ENCODE results near the gene DAB1. TPM values are rescaled to one million over a fixed set of nuclear protein-coding genes. Genes with fewer than 3 reads are reported as not detected.

The DAB1 gene
- polyA plus RNA-seq, 1 donor from 2014 or later = 11.4 TPM

DNA sequence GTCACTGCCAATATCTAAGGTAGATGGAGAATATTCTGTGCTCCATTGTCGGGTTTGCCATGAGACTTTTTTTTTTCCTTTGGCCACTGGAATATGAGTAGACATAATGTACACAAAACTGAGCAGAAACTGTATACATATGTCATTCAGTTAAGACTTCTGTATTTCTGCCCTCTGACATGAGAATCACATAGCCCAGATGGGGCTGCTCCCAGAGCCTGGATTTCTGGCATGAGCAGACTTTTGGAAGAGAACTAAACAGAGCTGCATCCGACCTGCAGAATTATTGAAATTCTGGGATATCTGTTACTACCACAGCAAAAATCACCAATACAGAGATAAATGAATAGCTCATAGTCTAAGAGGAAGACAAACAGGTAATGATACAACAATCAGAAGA, 62.3 kb downstream of the DAB1 start:
- Histone ChIP-seq H4K20me1 (ENCODE audit: insufficient read depth) (no peaks in the 10 kb centered on the region), H3K27me3 (ENCODE audit: insufficient read depth, low read depth, low read length) (no peaks in the 10 kb centered on the region), H3K4me2 (ENCODE audit: low read length) (no peak overlapping the region), H2AFZ (ENCODE audit: low read depth, low read length) (no peak overlapping the region), H3K4me3 (ENCODE audit: low read length) (no peak overlapping the region), H3K36me3 (ENCODE audit: insufficient read depth, low read length) (no peaks in the 10 kb centered on the region), H3K9me2 (ENCODE audit: insufficient read depth, low read length) (no peaks in the 10 kb centered on the region), H3K79me2 (replicated peaks; ENCODE audit: insufficient read depth, low read length) (peaks cover 5% of the 10 kb centered on the region), H3K9ac (ENCODE audit: low read length) (no peak overlapping the region), H3K9me3 (ENCODE audit: low read length) (no peaks in the 10 kb centered on the region), H3F3A (ENCODE audit: insufficient read depth, low read length, poor library complexity, severe bottlenecking) (no peaks in the 10 kb centered on the region), H3K27ac (ENCODE audit: low read length) (peak overlapping the region; percentile 39)
- TF ChIP-seq, protein P1, sequence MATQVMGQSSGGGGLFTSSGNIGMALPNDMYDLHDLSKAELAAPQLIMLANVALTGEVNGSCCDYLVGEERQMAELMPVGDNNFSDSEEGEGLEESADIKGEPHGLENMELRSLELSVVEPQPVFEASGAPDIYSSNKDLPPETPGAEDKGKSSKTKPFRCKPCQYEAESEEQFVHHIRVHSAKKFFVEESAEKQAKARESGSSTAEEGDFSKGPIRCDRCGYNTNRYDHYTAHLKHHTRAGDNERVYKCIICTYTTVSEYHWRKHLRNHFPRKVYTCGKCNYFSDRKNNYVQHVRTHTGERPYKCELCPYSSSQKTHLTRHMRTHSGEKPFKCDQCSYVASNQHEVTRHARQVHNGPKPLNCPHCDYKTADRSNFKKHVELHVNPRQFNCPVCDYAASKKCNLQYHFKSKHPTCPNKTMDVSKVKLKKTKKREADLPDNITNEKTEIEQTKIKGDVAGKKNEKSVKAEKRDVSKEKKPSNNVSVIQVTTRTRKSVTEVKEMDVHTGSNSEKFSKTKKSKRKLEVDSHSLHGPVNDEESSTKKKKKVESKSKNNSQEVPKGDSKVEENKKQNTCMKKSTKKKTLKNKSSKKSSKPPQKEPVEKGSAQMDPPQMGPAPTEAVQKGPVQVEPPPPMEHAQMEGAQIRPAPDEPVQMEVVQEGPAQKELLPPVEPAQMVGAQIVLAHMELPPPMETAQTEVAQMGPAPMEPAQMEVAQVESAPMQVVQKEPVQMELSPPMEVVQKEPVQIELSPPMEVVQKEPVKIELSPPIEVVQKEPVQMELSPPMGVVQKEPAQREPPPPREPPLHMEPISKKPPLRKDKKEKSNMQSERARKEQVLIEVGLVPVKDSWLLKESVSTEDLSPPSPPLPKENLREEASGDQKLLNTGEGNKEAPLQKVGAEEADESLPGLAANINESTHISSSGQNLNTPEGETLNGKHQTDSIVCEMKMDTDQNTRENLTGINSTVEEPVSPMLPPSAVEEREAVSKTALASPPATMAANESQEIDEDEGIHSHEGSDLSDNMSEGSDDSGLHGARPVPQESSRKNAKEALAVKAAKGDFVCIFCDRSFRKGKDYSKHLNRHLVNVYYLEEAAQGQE (IDR thresholded peaks at IDR 0.05; ENCODE audit: borderline replicate concordance) = no peak
- TF ChIP-seq SMC3 (conservative IDR thresholded peaks at IDR 0.05; ENCODE audit: poor library complexity) = no peak
- TF ChIP-seq, protein P2, sequence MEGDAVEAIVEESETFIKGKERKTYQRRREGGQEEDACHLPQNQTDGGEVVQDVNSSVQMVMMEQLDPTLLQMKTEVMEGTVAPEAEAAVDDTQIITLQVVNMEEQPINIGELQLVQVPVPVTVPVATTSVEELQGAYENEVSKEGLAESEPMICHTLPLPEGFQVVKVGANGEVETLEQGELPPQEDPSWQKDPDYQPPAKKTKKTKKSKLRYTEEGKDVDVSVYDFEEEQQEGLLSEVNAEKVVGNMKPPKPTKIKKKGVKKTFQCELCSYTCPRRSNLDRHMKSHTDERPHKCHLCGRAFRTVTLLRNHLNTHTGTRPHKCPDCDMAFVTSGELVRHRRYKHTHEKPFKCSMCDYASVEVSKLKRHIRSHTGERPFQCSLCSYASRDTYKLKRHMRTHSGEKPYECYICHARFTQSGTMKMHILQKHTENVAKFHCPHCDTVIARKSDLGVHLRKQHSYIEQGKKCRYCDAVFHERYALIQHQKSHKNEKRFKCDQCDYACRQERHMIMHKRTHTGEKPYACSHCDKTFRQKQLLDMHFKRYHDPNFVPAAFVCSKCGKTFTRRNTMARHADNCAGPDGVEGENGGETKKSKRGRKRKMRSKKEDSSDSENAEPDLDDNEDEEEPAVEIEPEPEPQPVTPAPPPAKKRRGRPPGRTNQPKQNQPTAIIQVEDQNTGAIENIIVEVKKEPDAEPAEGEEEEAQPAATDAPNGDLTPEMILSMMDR (IDR thresholded peaks at IDR 0.05; ENCODE audit: poor library complexity, severe bottlenecking) = no peak
- TF ChIP-seq RAD21 (conservative IDR thresholded peaks at IDR 0.05) = no peak
- no peak for TF ChIP-seq POLR2AphosphoS5 (IDR thresholded peaks at IDR 0.05)
- TF ChIP-seq MXI1 (conservative IDR thresholded peaks at IDR 0.05; ENCODE audit: poor library complexity, severe bottlenecking) = no peak
- no peak for TF ChIP-seq EZH2 (IDR thresholded peaks at IDR 0.05; ENCODE audit: borderline replicate concordance, insufficient read depth, low read length, poor library complexity, severe bottlenecking)
- TF ChIP-seq TAF1 (IDR thresholded peaks at IDR 0.05; ENCODE audit: low read depth) = no peak
- no peak for TF ChIP-seq EP300 (conservative IDR thresholded peaks at IDR 0.05; ENCODE audit: poor library complexity, severe bottlenecking)

DNA sequence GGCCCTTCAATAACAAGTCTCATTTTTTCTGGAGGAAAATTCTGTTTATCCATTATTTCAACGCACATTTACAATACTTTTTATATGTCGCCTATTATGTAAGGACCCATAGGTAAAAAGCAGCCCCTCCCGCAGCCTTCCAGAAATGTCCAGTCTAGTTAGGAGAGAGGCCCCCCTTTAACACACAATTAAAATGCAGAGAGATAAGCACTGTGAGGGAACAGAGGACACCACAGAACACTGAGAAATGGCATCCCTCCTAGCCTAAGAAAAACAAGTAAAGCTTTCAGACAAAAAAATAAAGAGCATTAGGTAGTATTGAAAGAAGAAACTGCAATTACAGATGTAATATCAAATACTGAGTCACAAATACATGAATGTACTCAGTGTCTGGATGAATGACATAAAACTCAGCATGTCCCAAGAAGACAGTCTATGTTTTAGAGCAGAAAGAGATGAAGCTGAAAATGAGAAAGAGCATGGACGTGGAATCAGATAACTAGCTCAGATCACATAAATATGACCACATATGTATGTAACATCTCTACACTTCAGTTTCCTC, 62.9 kb downstream of the DAB1 start:
- H3K27me3 ChIP-seq (ENCODE audit: insufficient read depth, low read depth, low read length) = no peaks in the 10 kb centered on the region
- H3K9me3 ChIP-seq (ENCODE audit: low read length) = no peaks in the 10 kb centered on the region
- TF ChIP-seq EZH2 (IDR thresholded peaks at IDR 0.05; ENCODE audit: borderline replicate concordance, insufficient read depth, low read length, poor library complexity, severe bottlenecking) = no peak
- no peak for TF ChIP-seq EP300 (conservative IDR thresholded peaks at IDR 0.05; ENCODE audit: poor library complexity, severe bottlenecking)
- TF ChIP-seq, protein P1 (IDR thresholded peaks at IDR 0.05; ENCODE audit: borderline replicate concordance) = no peak
- no peak for TF ChIP-seq RAD21 (conservative IDR thresholded peaks at IDR 0.05)
- TF ChIP-seq, protein P2 (IDR thresholded peaks at IDR 0.05; ENCODE audit: poor library complexity, severe bottlenecking) = no peak
- TF ChIP-seq POLR2AphosphoS5 (IDR thresholded peaks at IDR 0.05) = no peak
- no peak for TF ChIP-seq TAF1 (IDR thresholded peaks at IDR 0.05; ENCODE audit: low read depth)
- no peak for TF ChIP-seq SMC3 (conservative IDR thresholded peaks at IDR 0.05; ENCODE audit: poor library complexity)
- no peak for TF ChIP-seq MXI1 (conservative IDR thresholded peaks at IDR 0.05; ENCODE audit: poor library complexity, severe bottlenecking)
- no peaks in the 10 kb centered on the region for H3F3A ChIP-seq (ENCODE audit: insufficient read depth, low read length, poor library complexity, severe bottlenecking)
- H3K4me2 ChIP-seq (ENCODE audit: low read length) = no peak overlapping the region
- H3K27ac ChIP-seq (ENCODE audit: low read length) = peak overlapping the region; percentile 39
- no peaks in the 10 kb centered on the region for H3K9me2 ChIP-seq (ENCODE audit: insufficient read depth, low read length)
- no peaks in the 10 kb centered on the region for H3K36me3 ChIP-seq (ENCODE audit: insufficient read depth, low read length)
- no peaks in the 10 kb centered on the region for H4K20me1 ChIP-seq (ENCODE audit: insufficient read depth)
- peaks cover 5% of the 10 kb centered on the region for H3K79me2 ChIP-seq (replicated peaks; ENCODE audit: insufficient read depth, low read length)
- H2AFZ ChIP-seq (ENCODE audit: low read depth, low read length) = no peak overlapping the region
- H3K4me3 ChIP-seq (ENCODE audit: low read length) = no peak overlapping the region
- no peak overlapping the region for H3K9ac ChIP-seq (ENCODE audit: low read length)

Data from neural cell (in vitro differentiated cells).